Stomach smooth muscle (tissue), 2 donors: Measurements from ENCODE around the gene TMUB1.
"Not testable (repeated sequence)": the region's sequence is repeated elsewhere in the genome, so short reads cannot be mapped to it uniquely, and the experiment has no call there.

ENCODE experiments used
- H3K27ac ChIP-seq: one replicate; pipeline ENCODE4 v1.7.0; 2013; ENCODE audit warnings: mild to moderate bottlenecking, low read length, inconsistent platforms
- H3K27me3 ChIP-seq, 2 donors: one replicate each; pipeline ENCODE4 v1.7.0; 2013; ENCODE audit warnings: low read length in 2 of 2; ENCODE audit not compliant: insufficient read depth in 2 of 2, control insufficient read depth in 1 of 2
- H3K36me3 ChIP-seq, 2 donors: one replicate each; pipeline ENCODE4 v1.7.0; 2013; ENCODE audit warnings: low read length in 2 of 2; ENCODE audit not compliant: control insufficient read depth in 2 of 2, insufficient read depth in 2 of 2
- H3K4me1 ChIP-seq: one replicate; pipeline ENCODE4 v1.7.0; 2013; ENCODE audit warnings: low read length; ENCODE audit not compliant: control insufficient read depth, insufficient read depth
- H3K4me3 ChIP-seq, 2 donors: one replicate each; pipeline ENCODE4 v1.7.0; 2013; ENCODE audit warnings: low read length in 2 of 2
- H3K9ac ChIP-seq, 2 donors: one replicate each; pipeline ENCODE4 v1.7.0; 2013; ENCODE audit warnings: low read length in 2 of 2, mild to moderate bottlenecking in 1 of 2
- H3K9me3 ChIP-seq, 2 donors: one replicate each; pipeline ENCODE4 v1.7.0; 2013; ENCODE audit warnings: low read length in 2 of 2; ENCODE audit not compliant: control insufficient read depth in 2 of 2
- donor health status: healthy.
- donor health status: Pancreatic carcinoma.

Gene TMUB1

GRCh38 chr7:151046603-151047573, 36.4 kb downstream of the TMUB1 start:
- Histone ChIP-seq H3K27ac (no peak overlapping the region), H3K9me3 (no peaks in the 10 kb centered on the region), H3K4me3 (no peak overlapping the region), H3K36me3 (peaks cover 8 to 15% of the 10 kb centered on the region in 2 donors), H3K27me3 (no peaks in the 10 kb centered on the region), H3K4me1 (peaks cover 9% of the 10 kb centered on the region), H3K9ac (no peak overlapping the region)

GRCh38 chr7:151045967-151046366, 37.3 kb downstream of the TMUB1 start:
- Histone ChIP-seq H3K36me3 (peaks cover 11 to 21% of the 10 kb centered on the region in 2 donors), H3K27ac (no peak overlapping the region), H3K4me1 (peaks cover 7% of the 10 kb centered on the region)

GRCh38 chr7:151045262-151045661, 38.0 kb downstream of the TMUB1 start:
- no peak overlapping the region for H3K4me3 ChIP-seq
- H3K4me1 ChIP-seq = peaks cover 4% of the 10 kb centered on the region
- no peaks in the 10 kb centered on the region for H3K27me3 ChIP-seq
- H3K36me3 ChIP-seq = peaks cover 11 to 21% of the 10 kb centered on the region in 2 donors
- H3K27ac ChIP-seq = no peak overlapping the region
- H3K9ac ChIP-seq = no peak overlapping the region
- no peaks in the 10 kb centered on the region for H3K9me3 ChIP-seq

More at GRCh38 chr7:151045967-151046366, 37.3 kb downstream of the TMUB1 start:
- Histone ChIP-seq H3K27me3 (no peaks in the 10 kb centered on the region), H3K9me3 (no peaks in the 10 kb centered on the region), H3K4me3 (no peak overlapping the region), H3K9ac (no peak overlapping the region)

GRCh38 chr7:151043959-151044358, 39.3 kb downstream of the TMUB1 start:
- Histone ChIP-seq H3K9me3 (no peaks in the 10 kb centered on the region), H3K27ac (no peak overlapping the region), H3K4me1 (peaks cover 10% of the 10 kb centered on the region), H3K9ac (no peak overlapping the region), H3K4me3 (no peak overlapping the region), H3K27me3 (no peaks in the 10 kb centered on the region), H3K36me3 (peaks cover 11 to 22% of the 10 kb centered on the region in 2 donors)

- not testable (repeated sequence) for H3K27me3 ChIP-seq, H3K27ac ChIP-seq, H3K4me3 ChIP-seq, H3K9me3 ChIP-seq, H3K9ac ChIP-seq
- Histone ChIP-seq H3K36me3 (peaks cover 11 to 22% of the 10 kb centered on the region in 2 donors), H3K4me1 (peaks cover 15% of the 10 kb centered on the region)
Measured at GRCh38 chr7:151043449-151043848, 39.8 kb downstream of the TMUB1 start.

- Histone ChIP-seq H3K9ac (no peak overlapping the region), H3K27me3 (no peaks in the 10 kb centered on the region), H3K27ac (no peak overlapping the region), H3K4me1 (peaks cover 10% of the 10 kb centered on the region), H3K9me3 (no peaks in the 10 kb centered on the region), H3K4me3 (no peak overlapping the region), H3K36me3 (peaks cover 20 to 31% of the 10 kb centered on the region in 2 donors)
Measured at GRCh38 chr7:151040616-151041375, 42.5 kb downstream of the TMUB1 start.

- Histone ChIP-seq H3K9me3 (no peaks in the 10 kb centered on the region), H3K4me3 (no peak overlapping the region), H3K27ac (no peak overlapping the region), H3K27me3 (no peaks in the 10 kb centered on the region), H3K9ac (no peak overlapping the region), H3K4me1 (peaks cover 10% of the 10 kb centered on the region), H3K36me3 (peaks cover 27 to 37% of the 10 kb centered on the region in 2 donors)
Measured at GRCh38 chr7:151039850-151040548, 43.3 kb downstream of the TMUB1 start.

GRCh38 chr7:151038951-151039849, 44.1 kb downstream of the TMUB1 start:
- Histone ChIP-seq H3K9me3 (no peaks in the 10 kb centered on the region), H3K4me3 (no peak overlapping the region), H3K9ac (no peak overlapping the region), H3K36me3 (peaks cover 29 to 35% of the 10 kb centered on the region in 2 donors), H3K27me3 (no peaks in the 10 kb centered on the region), H3K27ac (no peak overlapping the region), H3K4me1 (peaks cover 10% of the 10 kb centered on the region)

- Histone ChIP-seq H3K36me3 (peaks cover 18 to 25% of the 10 kb centered on the region in 2 donors), H3K4me3 (no peak overlapping the region), H3K9ac (no peak overlapping the region), H3K9me3 (no peaks in the 10 kb centered on the region), H3K27me3 (no peaks in the 10 kb centered on the region), H3K27ac (no peak overlapping the region), H3K4me1 (peaks cover 10% of the 10 kb centered on the region)
Measured at GRCh38 chr7:151035902-151036301, 47.4 kb downstream of the TMUB1 start.
